HG03442 (cell line): ENCODE data around the gene SH3BP5L.
A peak's percentile ranks its signal among the peaks of the same experiment; 100 is the strongest.
"Not testable (repeated sequence)": the region's sequence is repeated elsewhere in the genome, so short reads cannot be mapped to it uniquely, and the experiment has no call there.

Source experiments
- ATAC-seq: cut with Tn5 transposase; IDR thresholded peaks from one replicate; pipeline ENCODE4 v1.9.1; 2021; ENCODE audit warnings: mild to moderate bottlenecking, moderate library complexity; ENCODE audit not compliant: unreplicated experiment

SH3BP5L gene

DNA sequence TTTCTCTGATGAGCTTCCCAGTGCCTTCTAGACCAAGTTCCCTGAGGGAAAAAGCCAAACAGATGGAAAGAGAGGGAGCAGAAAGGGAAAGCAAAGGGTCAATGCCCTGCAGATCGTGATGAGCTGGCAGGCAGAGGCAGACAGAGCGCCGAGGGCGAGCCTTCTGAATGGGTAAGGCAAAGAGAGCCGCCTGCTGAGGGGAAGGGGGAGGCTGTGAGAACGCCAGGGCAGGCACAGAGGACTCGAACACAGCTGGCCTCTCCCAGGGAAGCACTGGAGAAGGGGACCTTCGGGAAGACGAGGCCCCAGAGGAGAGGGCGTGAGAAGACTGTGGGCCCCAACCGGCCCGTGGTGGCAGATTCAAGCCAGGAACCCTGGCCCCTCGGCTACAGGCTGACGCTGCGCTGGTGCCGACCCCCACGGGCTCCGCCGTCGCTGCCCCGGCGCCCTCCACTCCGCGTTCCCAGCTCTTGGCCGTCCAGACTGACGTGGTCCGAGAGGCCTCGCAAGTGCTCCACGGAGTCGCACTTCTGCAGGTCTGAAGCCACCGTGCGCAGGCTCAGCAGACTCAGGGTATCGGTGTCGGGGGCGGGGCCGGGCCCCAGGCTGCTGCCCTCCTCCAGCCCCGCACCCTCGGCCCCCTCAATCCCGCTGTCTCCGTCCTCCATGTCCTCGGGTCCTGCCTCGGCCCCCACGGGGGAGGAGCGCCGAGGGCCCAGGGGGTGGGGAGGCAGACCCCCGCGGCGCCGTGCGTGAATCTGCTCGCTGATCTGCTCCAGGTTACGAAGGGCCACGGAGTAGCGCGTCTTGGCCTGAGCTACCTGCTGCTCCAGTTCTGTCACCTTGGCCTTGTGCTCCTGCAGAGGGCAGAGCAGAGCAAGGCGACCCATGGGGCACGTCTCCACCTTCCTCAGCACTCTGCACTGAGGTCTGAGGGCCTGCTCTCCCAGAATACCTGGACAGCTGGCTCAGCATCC is 13.9 kb downstream of the SH3BP5L start:
- no peak for ATAC-seq

DNA sequence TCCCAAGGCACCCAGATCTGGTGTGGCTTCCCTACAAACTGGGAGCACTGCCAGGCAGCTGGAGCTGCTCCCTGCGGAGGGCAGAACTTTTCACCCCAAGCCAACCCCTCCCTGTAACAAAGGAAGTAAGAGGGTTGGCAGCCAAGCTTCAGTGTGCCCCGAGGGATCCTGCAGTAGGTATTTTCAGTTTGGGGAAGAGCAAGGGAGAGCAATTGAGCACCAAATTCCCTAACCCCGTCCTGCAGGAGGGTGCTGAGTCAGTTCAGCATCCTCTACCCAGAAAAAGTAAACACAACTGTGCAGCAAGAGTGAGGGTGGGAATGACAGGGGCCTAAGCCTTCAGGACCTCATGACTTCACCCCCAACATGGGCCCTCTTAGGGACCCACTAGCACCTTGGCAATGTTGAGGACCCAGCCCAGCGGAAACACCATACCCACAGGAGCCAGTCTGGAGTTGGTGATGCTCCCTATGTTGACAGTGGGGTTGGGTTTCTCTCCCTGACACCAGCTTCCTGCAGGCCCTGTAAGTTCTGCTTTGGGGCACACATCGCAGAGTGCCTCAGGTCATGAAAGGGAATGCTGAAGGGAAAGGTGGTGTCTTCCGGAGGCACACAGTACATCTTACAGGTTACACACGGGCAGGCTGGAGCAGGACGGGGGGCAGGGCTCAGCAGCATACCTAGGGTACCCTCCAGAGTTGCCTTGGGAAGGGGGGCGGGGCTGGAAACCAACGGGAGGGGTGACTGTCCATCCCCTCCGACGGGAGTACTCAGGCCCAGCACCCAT is 14.8 kb downstream of the SH3BP5L start:
- ATAC-seq: no peak

GRCh38 chr1:248810000-248810726 is 15.6 kb downstream of the SH3BP5L start:
- ATAC-seq: no peak

GRCh38 chr1:248808876-248809275 is 16.8 kb downstream of the SH3BP5L start:
- ATAC-seq: no peak

DNA sequence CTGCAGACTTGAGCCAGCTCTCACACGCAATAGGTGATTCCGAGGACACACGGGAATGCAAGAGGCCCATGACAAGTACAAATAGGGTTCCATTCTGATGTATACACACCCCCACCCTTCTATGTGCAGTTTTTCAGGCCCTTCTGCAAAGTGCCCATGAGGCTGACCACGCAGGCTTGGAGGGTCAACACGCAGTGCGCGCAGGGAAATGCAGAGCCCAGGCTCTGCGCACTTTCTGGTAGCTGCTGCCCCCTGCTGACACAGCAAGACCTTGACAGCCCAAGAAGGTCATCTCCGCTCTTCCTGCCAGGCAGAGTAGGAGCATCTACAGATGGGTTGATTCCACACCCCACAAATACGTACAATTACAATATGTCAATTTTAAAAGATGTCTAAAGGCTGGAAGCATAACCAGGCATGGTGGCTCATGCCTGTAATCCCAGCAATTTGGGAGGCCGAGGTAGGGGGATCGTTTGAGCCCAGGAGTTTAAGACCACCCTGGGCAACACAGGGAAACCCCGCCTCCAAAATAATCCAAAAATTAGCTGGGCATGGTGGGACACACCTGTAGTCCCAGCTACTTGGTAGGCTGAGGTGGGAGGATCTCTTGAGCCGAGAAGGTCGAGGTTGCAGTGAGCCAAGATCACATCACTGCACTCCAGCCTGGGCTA is 18.5 kb downstream of the SH3BP5L start:
- ATAC-seq: peak; percentile 66

DNA sequence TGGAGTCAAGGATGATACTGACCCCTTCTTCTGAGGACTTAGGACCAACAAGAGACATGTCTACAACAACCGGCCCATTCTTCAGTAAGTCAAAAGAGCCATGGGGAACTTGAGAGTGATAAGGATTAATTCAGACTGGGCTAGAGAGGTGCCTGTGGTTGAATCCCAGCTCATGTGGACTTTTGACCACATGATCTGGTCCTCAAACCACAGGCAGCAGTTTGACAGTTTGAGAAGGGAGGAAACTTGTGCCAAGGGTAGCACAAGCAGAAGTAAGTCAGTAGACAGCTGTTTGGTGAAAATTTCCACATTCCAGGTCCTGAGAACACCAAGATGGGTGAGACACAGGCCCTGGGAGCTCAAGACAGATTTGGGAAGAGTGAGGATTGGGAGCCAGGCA is 19.8 kb downstream of the SH3BP5L start:
- no peak for ATAC-seq

DNA sequence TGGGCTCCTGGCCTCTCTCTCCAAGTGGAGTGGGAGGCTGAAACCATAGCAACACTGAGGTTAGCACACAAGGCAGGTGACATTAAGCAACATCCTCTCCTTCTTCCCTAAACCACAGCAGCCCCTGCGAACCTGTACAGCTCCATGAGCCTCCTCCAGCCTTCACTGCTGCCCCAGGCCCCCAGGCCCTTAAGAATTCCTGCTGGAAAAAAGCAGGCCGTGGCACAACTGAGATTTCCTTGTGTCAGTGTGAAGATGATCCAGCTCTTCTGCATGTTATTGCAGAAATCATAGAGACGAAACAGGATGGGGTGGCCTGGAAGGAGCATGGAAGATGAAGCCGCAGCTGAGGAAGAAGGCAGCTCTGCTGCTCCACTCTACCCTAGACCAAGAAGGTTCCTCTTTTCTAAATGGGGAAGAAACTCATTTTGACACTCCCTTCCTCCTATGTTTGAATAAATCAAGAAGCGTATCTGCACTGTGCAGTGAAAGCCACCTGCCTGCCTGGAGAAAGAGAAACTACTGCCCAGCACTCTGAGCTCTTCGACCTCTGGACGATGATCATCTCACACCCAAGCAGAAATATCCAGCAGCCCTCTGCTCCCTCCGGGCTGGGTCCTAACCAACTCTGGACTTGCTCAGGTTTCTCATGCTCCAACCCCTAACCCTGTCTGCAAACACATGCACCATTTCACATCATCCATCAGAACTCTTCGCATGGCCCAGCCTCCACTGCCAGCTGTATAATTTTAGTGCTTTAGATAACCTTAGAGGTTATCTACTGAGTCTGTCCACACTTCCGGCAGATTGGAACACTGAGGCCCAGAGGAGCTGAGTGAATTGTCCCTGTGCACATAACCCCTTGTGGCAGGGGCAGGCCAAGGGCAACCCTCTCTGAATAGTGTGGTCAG is 20.7 kb downstream of the SH3BP5L start:
- ATAC-seq: peak; percentile 88

GRCh38 chr1:248803501-248803900 is 22.2 kb downstream of the SH3BP5L start:
- not testable (repeated sequence) for ATAC-seq

DNA sequence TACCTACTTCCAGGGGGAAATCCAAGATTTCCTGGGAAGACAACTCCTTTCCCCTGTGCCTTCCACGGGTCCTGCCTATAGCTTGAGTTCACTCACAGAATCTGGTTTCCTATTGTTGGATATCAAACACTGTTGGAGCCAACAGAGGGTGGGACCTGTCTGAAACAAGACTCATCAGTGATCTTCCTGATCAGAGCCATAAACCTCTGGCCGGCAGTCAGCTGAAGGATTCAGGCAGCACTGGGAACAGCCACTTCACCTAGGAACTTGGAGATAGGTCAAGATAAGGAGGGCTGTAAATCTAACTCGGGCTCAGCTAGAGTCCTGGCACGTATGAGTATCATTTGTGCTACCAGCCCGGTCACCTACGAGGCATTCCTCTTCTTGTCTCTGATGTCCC is 23.3 kb downstream of the SH3BP5L start:
- no peak for ATAC-seq

DNA sequence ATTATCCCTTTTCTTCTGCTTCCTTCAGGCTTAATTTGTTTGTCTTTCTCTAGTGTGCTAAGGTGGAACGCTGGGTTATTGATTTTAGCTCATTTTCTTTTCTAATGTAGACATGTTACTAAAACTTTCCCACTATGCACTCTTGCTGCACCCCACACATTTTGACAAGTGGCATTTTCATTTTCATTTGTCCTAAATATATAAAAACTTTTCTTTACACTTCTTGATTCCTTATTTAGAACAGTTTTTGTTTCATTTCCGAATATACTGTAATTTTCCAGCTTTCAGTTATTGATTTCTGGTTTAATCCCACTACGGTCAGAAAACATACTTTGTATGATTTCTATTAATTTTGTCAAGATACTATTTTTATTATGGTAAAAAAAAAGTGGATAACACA is 25.3 kb downstream of the SH3BP5L start:
- no peak for ATAC-seq

GRCh38 chr1:248798791-248799190 is 26.9 kb downstream of the SH3BP5L start:
- ATAC-seq: no peak

- not testable (repeated sequence) for ATAC-seq
These were observed 31.1 kb downstream of the SH3BP5L start for GRCh38 chr1:248794663-248795062.

- ATAC-seq: peak; percentile 96
These were observed 32.1 kb downstream of the SH3BP5L start for GRCh38 chr1:248793592-248793991.

GRCh38 chr1:248792342-248792741 is 33.4 kb downstream of the SH3BP5L start:
- ATAC-seq: peak; percentile 32

DNA sequence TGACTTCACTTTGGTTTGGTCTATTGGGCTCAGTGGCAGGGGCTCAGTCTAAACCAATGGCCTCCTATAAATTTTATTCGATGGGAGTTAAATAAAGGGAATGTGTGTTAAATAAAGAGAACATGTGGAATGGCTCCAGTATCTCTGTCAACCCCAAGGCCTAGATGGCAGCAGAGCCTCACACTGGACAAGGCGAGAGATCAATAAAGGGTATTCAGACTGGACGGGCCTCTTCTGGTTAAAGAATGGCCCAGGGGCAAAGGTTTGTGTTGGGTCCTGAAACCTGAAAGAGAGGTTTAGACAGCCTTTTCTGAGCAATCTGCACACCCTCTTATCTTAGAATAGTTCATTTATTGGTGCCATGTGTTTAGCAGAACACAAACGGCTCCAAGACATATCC is 34.7 kb downstream of the SH3BP5L start:
- no peak for ATAC-seq

DNA sequence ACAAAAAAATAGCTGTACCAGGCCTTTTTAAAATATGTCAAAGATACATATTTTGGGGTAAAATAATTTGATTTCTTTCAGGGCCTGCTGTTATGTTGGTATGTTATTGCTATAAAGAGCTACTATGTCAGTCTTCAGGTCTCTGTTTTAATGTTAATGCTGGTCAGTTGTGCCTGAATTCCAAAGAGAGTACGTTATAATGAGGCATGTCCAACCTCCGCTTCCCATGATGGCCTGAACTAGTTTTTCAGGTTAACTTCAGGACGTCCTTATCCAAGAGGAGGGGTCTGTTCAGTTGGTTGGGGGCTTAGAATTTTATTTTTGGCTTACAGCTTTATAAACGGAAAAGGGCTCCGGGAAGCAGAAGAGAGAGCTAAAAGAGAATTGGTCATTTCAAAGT is 35.3 kb downstream of the SH3BP5L start:
- ATAC-seq: no peak

- not testable (repeated sequence) for ATAC-seq
These were observed 36.4 kb downstream of the SH3BP5L start for GRCh38 chr1:248789337-248789736.

DNA sequence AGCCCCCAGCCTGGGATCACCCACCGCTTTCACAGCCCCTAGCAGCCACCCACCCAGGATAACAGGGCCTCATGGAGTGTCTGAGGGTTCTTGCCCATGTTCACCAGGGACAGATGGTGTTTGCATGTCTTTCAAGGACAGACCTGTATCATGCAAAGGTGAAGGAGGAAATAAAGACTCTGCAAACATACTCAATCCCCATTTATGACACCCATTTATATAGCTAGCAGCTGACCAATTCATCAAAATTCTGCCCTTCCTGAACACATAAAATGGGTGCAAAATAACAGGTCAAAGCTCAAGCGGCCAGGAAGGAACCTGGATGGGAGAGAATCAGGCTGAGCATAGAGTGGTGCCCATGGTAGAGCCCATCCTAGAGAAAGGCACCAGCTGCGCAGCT is 37.4 kb downstream of the SH3BP5L start:
- ATAC-seq: no peak

DNA sequence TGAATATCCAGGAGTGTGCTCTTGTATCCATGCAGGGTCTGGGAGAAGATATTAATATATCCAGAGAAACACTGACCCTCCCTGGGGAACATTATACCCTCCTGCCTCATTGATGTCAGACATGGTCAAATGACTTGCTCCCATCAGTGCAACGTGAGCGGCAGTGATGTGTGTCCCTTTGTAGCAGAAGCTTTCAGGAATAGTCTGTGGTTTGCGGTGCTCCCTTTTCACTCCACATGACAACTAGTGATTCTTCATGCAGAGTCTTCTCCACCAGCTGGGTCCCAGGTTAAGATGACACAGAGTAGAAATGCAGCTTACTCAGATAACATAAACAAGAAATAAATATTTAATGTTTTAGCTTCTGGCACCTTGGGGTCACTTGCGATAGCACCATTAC is 38.3 kb downstream of the SH3BP5L start:
- no peak for ATAC-seq

GRCh38 chr1:248786156-248786555 is 39.6 kb downstream of the SH3BP5L start:
- ATAC-seq: peak; percentile 81
